ENCODE measurements around the gene SLC52A1.
"Not testable (repeated sequence)": the region's sequence is repeated elsewhere in the genome, so short reads cannot be mapped to it uniquely, and the experiment has no call there.

SLC52A1 gene

DNA sequence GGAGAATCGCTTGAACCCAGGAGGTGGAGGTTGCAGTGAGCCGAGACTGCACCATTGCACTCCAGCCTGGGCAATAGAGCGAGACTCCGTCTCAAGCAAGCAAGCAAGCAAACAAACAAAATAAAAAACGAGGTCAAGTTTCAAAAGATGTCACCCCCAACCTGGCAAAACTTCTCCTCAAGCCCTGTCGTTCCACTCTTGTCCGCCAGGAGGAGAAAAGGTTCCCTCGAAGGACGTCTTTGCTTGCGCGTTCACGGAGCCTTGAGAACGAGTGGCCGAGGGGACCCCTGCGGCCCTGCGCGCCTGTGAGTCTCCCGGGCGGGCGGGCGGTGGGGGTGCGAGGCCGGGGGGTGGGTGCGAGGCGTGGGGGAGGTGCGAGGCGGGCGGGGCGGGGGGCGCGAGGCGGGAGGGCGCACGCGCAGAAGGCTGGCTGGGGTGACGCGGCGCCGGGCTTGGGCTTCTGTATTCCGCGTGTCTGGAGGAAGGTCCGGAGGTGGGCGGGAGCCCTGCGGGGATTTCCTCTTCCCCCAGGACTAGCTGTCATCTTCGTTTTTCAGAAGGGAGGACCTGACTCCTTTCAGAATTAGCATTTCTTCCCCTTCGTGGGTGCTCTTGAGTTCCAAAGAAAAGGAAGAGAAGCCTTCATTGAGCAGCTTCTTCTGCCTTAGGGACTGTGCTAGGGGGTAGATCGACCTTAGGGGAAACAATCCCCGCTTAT is 3.7 kb downstream of the SLC52A1 start:
- no peak for DNase-seq (ENCODE audit: low read depth)

- not testable (repeated sequence) for DNase-seq (ENCODE audit: low read depth)
Observed at GRCh38 chr17:5030168-5030567, 5.1 kb downstream of the SLC52A1 start.

GRCh38 chr17:5027916-5028315 is 7.3 kb downstream of the SLC52A1 start:
- DNase-seq (ENCODE audit: low read depth): no peak

- DNase-seq (ENCODE audit: low read depth): no peak
Observed at GRCh38 chr17:5027299-5027698, 7.9 kb downstream of the SLC52A1 start.

GRCh38 chr17:5024604-5025003 is 10.6 kb downstream of the SLC52A1 start:
- DNase-seq (ENCODE audit: low read depth): no peak

GRCh38 chr17:5023588-5024147 is 11.6 kb downstream of the SLC52A1 start:
- DNase-seq (ENCODE audit: low read depth): no peak

- DNase-seq (ENCODE audit: low read depth): no peak
Observed at GRCh38 chr17:5022171-5022711, 13.0 kb downstream of the SLC52A1 start.

- no peak for DNase-seq (ENCODE audit: low read depth)
Observed at GRCh38 chr17:5020502-5021023, 14.7 kb downstream of the SLC52A1 start.

DNA sequence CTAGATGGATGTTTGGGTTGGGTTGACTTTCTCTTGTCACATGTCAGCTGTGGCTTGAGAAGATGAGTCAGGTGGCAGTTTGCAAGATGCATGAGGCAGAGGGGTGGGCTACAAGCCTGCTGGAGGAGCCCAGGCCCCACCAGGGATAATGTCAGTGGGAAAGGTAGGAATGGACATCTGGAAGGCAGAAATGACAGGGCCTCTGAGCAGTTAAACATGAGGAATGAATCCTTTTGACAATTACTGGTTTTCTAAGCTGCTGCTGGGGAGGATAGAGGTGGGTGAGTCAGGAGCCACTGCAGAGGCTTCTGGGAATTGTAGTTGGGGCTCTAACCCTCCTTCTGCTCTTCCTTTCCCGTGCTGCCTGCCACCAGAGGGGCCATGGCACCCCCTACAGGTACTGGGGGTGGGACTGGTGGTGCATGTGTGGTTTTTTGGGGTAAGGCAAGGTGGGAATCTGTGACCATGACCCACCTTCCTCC is 15.7 kb downstream of the SLC52A1 start:
- no peak for DNase-seq (ENCODE audit: low read depth)

DNA sequence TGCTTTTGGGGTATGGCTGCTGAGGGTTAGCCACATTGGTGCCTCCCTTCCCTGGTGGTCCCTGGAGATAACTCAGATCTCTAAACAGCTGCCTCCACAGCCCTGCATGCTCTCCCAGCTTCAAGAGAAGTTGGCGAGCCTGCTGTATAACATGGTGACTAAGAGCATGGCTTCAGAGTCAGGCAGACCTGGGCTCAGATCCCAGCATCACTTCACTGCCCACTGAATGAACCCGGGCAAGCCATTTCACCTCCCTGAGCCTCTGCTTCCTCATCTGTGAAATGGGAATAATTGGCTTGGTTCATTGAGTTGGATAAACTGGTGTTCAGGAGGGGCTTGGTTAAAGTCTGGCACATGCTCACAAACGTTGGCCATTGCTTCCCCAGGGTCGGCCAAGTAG is 20.9 kb downstream of the SLC52A1 start:
- no peak for DNase-seq (ENCODE audit: low read depth)

DNA sequence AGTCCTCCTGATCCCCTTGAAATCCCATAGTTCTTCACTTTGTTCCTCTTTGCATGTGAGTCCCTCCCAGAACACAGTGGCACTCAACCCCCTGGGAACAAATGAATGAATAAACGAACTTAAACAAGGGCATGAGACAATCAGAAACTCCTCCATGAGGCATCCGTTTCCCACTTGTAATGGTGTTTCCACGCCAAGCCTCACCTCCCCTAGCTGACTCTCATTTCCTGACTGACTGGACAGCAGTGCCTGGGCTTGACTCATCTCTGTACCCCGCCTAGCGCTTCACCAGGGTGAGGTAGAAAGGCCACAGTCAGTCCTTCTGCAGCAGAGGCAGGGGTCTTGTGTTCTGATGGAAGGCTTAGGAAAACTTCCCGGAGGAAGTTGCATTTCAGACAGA is 23.3 kb downstream of the SLC52A1 start:
- no peak for DNase-seq (ENCODE audit: low read depth)

GRCh38 chr17:5003214-5003867 is 31.9 kb downstream of the SLC52A1 start:
- no peak for DNase-seq (ENCODE audit: low read depth)

- DNase-seq (ENCODE audit: low read depth): no peak
Observed at GRCh38 chr17:5002121-5002788, 33.0 kb downstream of the SLC52A1 start.

- DNase-seq (ENCODE audit: low read depth): no peak
Observed at GRCh38 chr17:5000237-5000639, 35.0 kb downstream of the SLC52A1 start.

GRCh38 chr17:4999430-5000093 is 35.7 kb downstream of the SLC52A1 start:
- DNase-seq (ENCODE audit: low read depth): no peak

DNA sequence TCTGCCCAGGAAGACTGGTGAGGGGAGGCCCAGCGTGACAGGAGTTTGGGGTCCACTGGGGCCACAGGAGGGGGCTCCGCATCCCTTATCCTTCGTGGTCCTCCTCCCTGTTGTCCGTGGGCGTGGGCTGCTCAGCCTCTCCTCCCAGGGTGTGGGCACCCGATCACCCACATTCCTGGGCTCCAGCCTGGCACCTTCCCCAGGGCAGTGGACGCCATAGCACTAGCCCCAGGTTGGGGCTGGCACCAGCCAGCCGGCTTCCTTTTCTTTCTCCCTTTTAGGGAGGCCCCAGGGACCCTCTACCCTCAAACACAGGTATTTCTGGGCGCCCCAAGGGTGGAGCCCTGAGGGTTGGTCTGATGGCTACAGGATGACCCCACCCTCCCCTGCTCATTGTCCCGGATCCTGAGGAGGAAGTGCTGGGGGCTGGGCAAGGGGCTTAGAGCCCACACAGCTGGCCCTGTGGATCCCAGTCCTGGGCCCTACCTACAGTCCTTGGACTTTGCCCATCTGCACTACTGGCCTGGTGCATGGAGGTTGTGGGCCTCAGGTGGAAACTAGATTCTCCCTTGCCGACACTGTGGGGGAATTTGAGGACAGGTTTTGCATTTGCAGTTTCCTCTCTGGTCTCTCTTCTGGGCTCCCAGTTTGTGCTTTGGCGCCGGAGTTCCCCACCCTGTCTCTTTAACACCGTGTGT is 36.3 kb downstream of the SLC52A1 start:
- no peak for DNase-seq (ENCODE audit: low read depth)

DNA sequence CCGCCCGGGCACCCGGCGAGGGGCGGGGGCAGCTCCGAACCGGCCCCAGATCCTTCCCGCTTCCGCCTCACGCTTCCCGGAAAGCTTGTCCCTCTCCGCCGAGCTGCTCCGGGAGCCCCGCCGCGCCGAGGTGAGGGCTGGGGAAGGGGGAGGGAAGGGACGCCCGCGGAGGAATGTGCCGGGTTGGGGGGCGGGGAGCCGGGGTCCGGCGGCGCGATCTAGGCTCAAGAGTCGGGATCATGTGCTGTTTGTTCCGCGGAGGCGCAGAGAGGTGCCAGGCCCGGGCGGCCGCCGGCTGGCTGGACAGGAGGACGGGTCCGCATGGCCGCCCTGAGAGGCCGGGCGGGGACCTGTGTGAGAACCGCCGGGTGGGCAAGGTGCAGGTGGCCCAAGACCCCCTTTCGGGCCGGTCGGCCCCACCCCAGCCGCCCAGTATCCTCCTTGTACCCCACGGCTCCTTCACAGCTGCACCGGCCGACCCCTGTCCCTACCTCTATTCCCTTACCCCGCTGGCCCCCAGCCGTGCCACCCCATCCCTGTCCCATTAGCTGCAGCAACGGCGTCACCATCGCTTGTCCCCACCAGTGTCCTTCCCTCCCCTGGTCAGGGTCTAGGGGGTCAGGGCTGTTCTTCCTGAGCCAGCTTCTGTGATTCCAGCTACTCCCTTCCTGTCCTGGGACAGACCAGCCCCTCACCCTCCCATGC is 37.0 kb downstream of the SLC52A1 start:
- DNase-seq (ENCODE audit: low read depth): no peak

- peak; percentile 77 for DNase-seq (ENCODE audit: low read depth)
Observed at GRCh38 chr17:4997302-4998026, 37.8 kb downstream of the SLC52A1 start, which contains the start of the genes INCA1 and KIF1C. TSS of gene INCA1 (minus strand) at chr17:4997522. CDS start at chr17:4994437, 3,085 bp downstream. TSS of gene KIF1C (plus strand) at chr17:4997950. CDS start at chr17:5000247, 2,297 bp downstream.

- no peak for DNase-seq (ENCODE audit: low read depth)
Observed at GRCh38 chr17:4994081-4994595, 41.1 kb downstream of the SLC52A1 start.
